WTC11 (cell line): Measurements from ENCODE around the gene BIRC2. TPM values are rescaled to one million over a fixed set of nuclear protein-coding genes. Genes with fewer than 3 reads are reported as not detected.

ENCODE experiments used
- ATAC-seq: fragments of 200-7000 bp; cut with Tn5 transposase; 2 replicates; pipeline ENCODE4 v1.10.0; 2021; ENCODE audit warnings: mild to moderate bottlenecking, moderate library complexity
- CTCF ChIA-PET: fragments of 300-600 bp; sonication (Branson Sonifier 250); formaldehyde crosslinking; loops from one replicate; lab custom pipeline; 2021; ENCODE audit warnings: antibody characterized with exemption; lab: Charles Lee
- POLR2A ChIA-PET: fragments of 350-600 bp; sonication (Branson Sonifier 250); formaldehyde crosslinking; loops from one replicate; lab custom pipeline; 2021; ENCODE audit warnings: antibody characterized with exemption; lab: Charles Lee
- DNase-seq: peaks from one replicate; pipeline ENCODE4 v3.0.0; 2021; ENCODE audit warnings: low spot score
- H3K27ac Mint-ChIP-seq: 2 replicates; pipeline ENCODE4 v1.8.0; 2021; ENCODE audit warnings: mixed read lengths
- H3K27me3 Mint-ChIP-seq: 2 replicates; pipeline ENCODE4 v1.8.0; 2021; ENCODE audit warnings: low read depth, mild to moderate bottlenecking, moderate library complexity, mixed read lengths
- H3K36me3 Mint-ChIP-seq: 2 replicates; pipeline ENCODE4 v1.8.0; 2021; ENCODE audit warnings: mixed read lengths
- H3K4me1 Mint-ChIP-seq: 2 replicates; pipeline ENCODE4 v1.8.0; 2022; ENCODE audit warnings: mixed read lengths
- H3K4me3 Mint-ChIP-seq: 2 replicates; pipeline ENCODE4 v1.8.0; 2021; ENCODE audit warnings: mild to moderate bottlenecking, moderate library complexity, mixed read lengths
- H3K9me3 Mint-ChIP-seq: 2 replicates; pipeline ENCODE4 v1.8.0; 2021; ENCODE audit warnings: mixed read lengths
- ATF6 ChIP-seq: sonication (generic); formaldehyde crosslinking; IDR thresholded peaks from 2 replicates; pipeline ENCODE4 v1.8.1; 2023; ENCODE audit warnings: mild to moderate bottlenecking, missing genetic modification reagents
- CREB1 ChIP-seq: sonication (generic); formaldehyde crosslinking; IDR thresholded peaks from 2 replicates; pipeline ENCODE4 v1.8.0; 2023; ENCODE audit warnings: mild to moderate bottlenecking, missing genetic modification reagents
- E2F5 ChIP-seq: sonication (generic); formaldehyde crosslinking; IDR thresholded peaks from 2 replicates; pipeline ENCODE4 v1.8.1; 2022; ENCODE audit warnings: mild to moderate bottlenecking, moderate library complexity, missing genetic modification reagents
- HMGXB4 ChIP-seq: sonication (generic); formaldehyde crosslinking; IDR thresholded peaks from 2 replicates; pipeline ENCODE4 v1.8.1; 2023; ENCODE audit warnings: mild to moderate bottlenecking, moderate library complexity, missing genetic modification reagents
- NR2C2 ChIP-seq: sonication (generic); formaldehyde crosslinking; IDR thresholded peaks from 2 replicates; pipeline ENCODE4 v1.8.0; 2022; ENCODE audit warnings: mild to moderate bottlenecking, missing genetic modification reagents
- ZNF121 ChIP-seq: sonication (generic); formaldehyde crosslinking; IDR thresholded peaks from 2 replicates; pipeline ENCODE4 v1.8.0; 2023; ENCODE audit warnings: missing genetic modification reagents
- total RNA-seq: library from RNA; stranded (reverse); gene quantifications from 3 replicates; pipeline ENCODE4 v1.2.3, GENCODE V29; 2021
- TF ChIP-seq, protein P1 (sequence below): fragments of 200-600 bp; IDR thresholded peaks from 2 replicates; pipeline ENCODE4 v1.8.0; 2022; ENCODE audit warnings: antibody characterized with exemption
- TF ChIP-seq, protein P2 (sequence below): sonication (generic); formaldehyde crosslinking; IDR thresholded peaks from 2 replicates; pipeline ENCODE4 v1.8.0; 2022; ENCODE audit warnings: mild to moderate bottlenecking, missing genetic modification reagents
- TF ChIP-seq, protein P3 (sequence below): fragments of 250-450 bp; sonication (Bioruptor Pico); IDR thresholded peaks from 2 replicates; pipeline ENCODE4 v1.9.0; 2021; ENCODE audit warnings: mild to moderate bottlenecking

The BIRC2 gene
- total RNA-seq, 1 experiment from 2014 or later: 22.3 TPM

DNA sequence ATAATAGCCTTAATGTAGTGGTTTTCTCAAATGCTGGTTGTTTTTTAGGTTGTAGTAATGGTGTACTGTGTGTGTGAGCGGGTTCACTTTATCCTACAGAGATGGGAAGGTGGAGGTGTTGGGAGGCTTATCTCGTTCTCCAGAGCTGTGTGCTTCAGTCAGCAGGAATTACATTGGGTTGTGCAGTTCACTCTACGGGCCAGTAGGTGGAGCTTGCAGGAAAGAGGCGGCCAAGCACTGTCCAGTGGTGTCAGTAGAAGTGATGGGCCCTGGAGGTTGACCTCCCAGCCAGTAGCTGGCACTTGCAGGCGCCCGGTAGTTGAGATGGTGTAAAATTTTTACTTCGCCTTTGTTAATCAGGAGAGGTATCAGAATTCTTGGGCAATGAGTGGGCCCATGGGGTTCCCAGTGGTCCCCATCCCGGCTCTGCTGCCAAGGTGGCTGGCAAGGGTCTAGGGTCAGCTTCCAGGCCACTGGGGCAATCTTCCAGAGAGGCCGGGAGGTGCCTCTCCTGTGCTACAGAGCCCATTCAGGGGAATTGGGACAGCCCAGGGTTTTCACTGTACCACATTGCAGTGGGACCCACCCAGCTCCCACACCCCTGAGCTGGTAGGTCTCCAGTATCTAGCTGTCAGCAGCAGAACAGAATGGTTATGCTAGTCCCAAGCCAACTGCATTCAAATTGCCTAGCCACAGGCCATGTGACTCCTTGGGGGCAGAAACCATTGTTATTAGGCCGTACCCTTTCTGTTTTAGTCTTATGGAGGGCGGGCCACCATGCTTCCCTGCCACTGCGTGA is 43.9 kb downstream of the BIRC2 start:
- Mint-ChIP-seq H3K27me3 (no peaks in the 10 kb centered on the region), H3K4me1 (peaks cover 2% of the 10 kb centered on the region; the same call in 1 of the 2 replicates), H3K36me3 (peaks cover 17% of the 10 kb centered on the region), H3K9me3 (no peaks in the 10 kb centered on the region), H3K4me3 (no peak overlapping the region), H3K27ac (no peak overlapping the region)
- TF ChIP-seq ATF6 (CRISPR knock-in tag): no peak
- no peak for TF ChIP-seq ZNF121 (CRISPR knock-in tag)
- TF ChIP-seq, protein P1, sequence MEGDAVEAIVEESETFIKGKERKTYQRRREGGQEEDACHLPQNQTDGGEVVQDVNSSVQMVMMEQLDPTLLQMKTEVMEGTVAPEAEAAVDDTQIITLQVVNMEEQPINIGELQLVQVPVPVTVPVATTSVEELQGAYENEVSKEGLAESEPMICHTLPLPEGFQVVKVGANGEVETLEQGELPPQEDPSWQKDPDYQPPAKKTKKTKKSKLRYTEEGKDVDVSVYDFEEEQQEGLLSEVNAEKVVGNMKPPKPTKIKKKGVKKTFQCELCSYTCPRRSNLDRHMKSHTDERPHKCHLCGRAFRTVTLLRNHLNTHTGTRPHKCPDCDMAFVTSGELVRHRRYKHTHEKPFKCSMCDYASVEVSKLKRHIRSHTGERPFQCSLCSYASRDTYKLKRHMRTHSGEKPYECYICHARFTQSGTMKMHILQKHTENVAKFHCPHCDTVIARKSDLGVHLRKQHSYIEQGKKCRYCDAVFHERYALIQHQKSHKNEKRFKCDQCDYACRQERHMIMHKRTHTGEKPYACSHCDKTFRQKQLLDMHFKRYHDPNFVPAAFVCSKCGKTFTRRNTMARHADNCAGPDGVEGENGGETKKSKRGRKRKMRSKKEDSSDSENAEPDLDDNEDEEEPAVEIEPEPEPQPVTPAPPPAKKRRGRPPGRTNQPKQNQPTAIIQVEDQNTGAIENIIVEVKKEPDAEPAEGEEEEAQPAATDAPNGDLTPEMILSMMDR: peak; percentile 86
- DNase-seq (peak; percentile 77), ATAC-seq (peak; percentile 99)
- POLR2A ChIA-PET: no interaction called here
- CTCF ChIA-PET: interaction anchor here (0.5 to 2.7 kb wide), 45 partner anchors 9 to 1204 kb away, joined by 3 to 32 read pairs (median 5); partner anchors contain the start of gene MMP27

- no peaks in the 10 kb centered on the region for H3K9me3 Mint-ChIP-seq
- no peak for DNase-seq
- no peak for ATAC-seq
- H3K27me3 Mint-ChIP-seq: no peaks in the 10 kb centered on the region
- H3K4me3 Mint-ChIP-seq: no peak overlapping the region
- ChIA-PET POLR2A (no interaction called here), CTCF (interaction anchor here (0.9 to 2.7 kb wide), 14 partner anchors 11 to 274 kb away, joined by 3 to 32 read pairs (median 6); no protein-coding TSS in a partner anchor)
- no peak overlapping the region for H3K27ac Mint-ChIP-seq
- H3K36me3 Mint-ChIP-seq: peaks cover 19% of the 10 kb centered on the region
- peaks cover 2% of the 10 kb centered on the region; the same call in 1 of the 2 replicates for H3K4me1 Mint-ChIP-seq
- TF ChIP-seq HMGXB4 (CRISPR knock-in tag) (no peak), NR2C2 (CRISPR knock-in tag) (no peak), CREB1 (no peak)
- TF ChIP-seq, protein P2, sequence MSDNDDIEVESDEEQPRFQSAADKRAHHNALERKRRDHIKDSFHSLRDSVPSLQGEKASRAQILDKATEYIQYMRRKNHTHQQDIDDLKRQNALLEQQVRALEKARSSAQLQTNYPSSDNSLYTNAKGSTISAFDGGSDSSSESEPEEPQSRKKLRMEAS (CRISPR knock-in tag): no peak
- TF ChIP-seq, protein P3, sequence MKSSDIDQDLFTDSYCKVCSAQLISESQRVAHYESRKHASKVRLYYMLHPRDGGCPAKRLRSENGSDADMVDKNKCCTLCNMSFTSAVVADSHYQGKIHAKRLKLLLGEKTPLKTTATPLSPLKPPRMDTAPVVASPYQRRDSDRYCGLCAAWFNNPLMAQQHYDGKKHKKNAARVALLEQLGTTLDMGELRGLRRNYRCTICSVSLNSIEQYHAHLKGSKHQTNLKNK (CRISPR knock-in tag): no peak
These were observed 44.7 kb downstream of the BIRC2 start for GRCh38 chr11:102391549-102392237.

DNA sequence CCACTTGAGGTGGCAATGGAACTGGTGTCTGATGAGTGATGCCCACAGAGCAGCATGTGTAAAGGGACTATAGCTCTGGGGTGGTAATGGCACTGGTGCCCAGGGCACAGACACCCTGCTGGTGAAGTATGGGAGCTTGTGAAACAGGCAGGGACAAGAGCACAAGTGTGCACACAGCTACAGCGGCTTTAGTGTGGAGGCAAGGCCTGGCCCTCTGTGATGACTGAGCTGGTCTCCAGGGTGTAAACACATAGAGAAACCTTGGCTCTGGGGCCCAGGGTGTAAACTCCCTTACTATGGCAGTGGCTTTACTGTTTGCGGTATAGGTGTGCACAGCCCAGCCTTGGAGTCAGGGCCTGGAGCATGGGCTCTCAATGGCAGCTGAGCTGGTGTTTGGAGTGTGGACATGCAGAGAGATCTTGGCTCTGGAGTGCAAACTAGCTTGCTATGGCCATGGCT is 46.3 kb downstream of the BIRC2 start:
- CTCF ChIA-PET: interaction anchor here (1.2 to 1.9 kb wide), 4 partner anchors 58 to 273 kb away, joined by 4 to 9 read pairs (median 5); no protein-coding TSS in a partner anchor

More for the DNA sequence above, 46.3 kb downstream of the BIRC2 start:
- TF ChIP-seq ATF6 (CRISPR knock-in tag) (no peak), E2F5 (no peak)
- peak overlapping the region; percentile 37; the same call in 1 of the 2 replicates for H3K27ac Mint-ChIP-seq
- peaks cover 20% of the 10 kb centered on the region for H3K36me3 Mint-ChIP-seq
- H3K4me3 Mint-ChIP-seq: no peak overlapping the region
- H3K27me3 Mint-ChIP-seq: no peaks in the 10 kb centered on the region
- DNase-seq (no peak), ATAC-seq (no peak)
- POLR2A ChIA-PET: no interaction called here
- peaks cover 2% of the 10 kb centered on the region; the same call in 1 of the 2 replicates for H3K4me1 Mint-ChIP-seq
- H3K9me3 Mint-ChIP-seq: no peaks in the 10 kb centered on the region
